NCI-H2196 (cell line): ENCODE results near the gene KAZN.

Experiments
- DNase-seq: peaks from one replicate; lab custom pipeline; 2025; ENCODE audit not compliant: unreplicated experiment; lab: John Stamatoyannopoulos, UW

The KAZN gene

GRCh38 chr1:14946684-14947238 lies 348.3 kb downstream of the KAZN start:
- no peak for DNase-seq

GRCh38 chr1:14947421-14947820 lies 348.9 kb downstream of the KAZN start:
- no peak for DNase-seq

- DNase-seq = no peak
These were observed 349.7 kb downstream of the KAZN start for GRCh38 chr1:14948112-14948652.

GRCh38 chr1:14949270-14949835 lies 350.9 kb downstream of the KAZN start:
- DNase-seq = no peak

- no peak for DNase-seq
These were observed 351.6 kb downstream of the KAZN start for GRCh38 chr1:14949836-14950713.

- DNase-seq = no peak
These were observed 353.3 kb downstream of the KAZN start for GRCh38 chr1:14951766-14952165.

- no peak for DNase-seq
These were observed 354.3 kb downstream of the KAZN start for GRCh38 chr1:14952626-14953314.

- no peak for DNase-seq
These were observed 355.7 kb downstream of the KAZN start for GRCh38 chr1:14954210-14954609.

GRCh38 chr1:14954930-14955329 lies 356.4 kb downstream of the KAZN start:
- no peak for DNase-seq

GRCh38 chr1:14955402-14955801 lies 356.9 kb downstream of the KAZN start:
- no peak for DNase-seq

GRCh38 chr1:14955976-14956375 lies 357.5 kb downstream of the KAZN start:
- DNase-seq = no peak

- DNase-seq = no peak
These were observed 358.2 kb downstream of the KAZN start for GRCh38 chr1:14956579-14957195.

- no peak for DNase-seq
These were observed 359.1 kb downstream of the KAZN start for GRCh38 chr1:14957375-14958098.

- DNase-seq = no peak
These were observed 360.0 kb downstream of the KAZN start for GRCh38 chr1:14958249-14959058.

- DNase-seq = no peak
These were observed 360.7 kb downstream of the KAZN start for GRCh38 chr1:14959059-14959694.

GRCh38 chr1:14961661-14962267 lies 363.3 kb downstream of the KAZN start:
- DNase-seq = no peak

- no peak for DNase-seq
These were observed 363.9 kb downstream of the KAZN start for GRCh38 chr1:14962407-14962806.
